ENCODE measurements around the gene PPP1R36.

The PPP1R36 gene

GRCh38 chr14:64634558-64634957 is 84.8 kb downstream of the PPP1R36 start:
- no peak overlapping the region for H2BK5ac ChIP-seq (ENCODE audit: low read length)
- peaks cover 0 to 7% (median 0%) of the 10 kb centered on the region in 3 experiments for H3K27me3 ChIP-seq (ENCODE audit: control insufficient read depth in 3 of 3, insufficient read depth in 3 of 3, low read depth in 1 of 3, low read length in 3 of 3)
- H3K4me1 ChIP-seq (ENCODE audit: control insufficient read depth in 2 of 2, insufficient read depth in 1 of 2, low read depth in 1 of 2, low read length in 2 of 2), result peaks cover under 1 to 7% of the 10 kb centered on the region in 2 donors
- no peak overlapping the region for H2BK120ac ChIP-seq (ENCODE audit: low read depth, low read length)
- no peak overlapping the region for H2BK15ac ChIP-seq (ENCODE audit: low read length)
- H3K18ac ChIP-seq (ENCODE audit: low read length), result no peak overlapping the region
- H3K4me3 ChIP-seq (ENCODE audit: low read length in 2 of 2), result no peak overlapping the region
- H3K36me3 ChIP-seq (replicated peaks in 1 of 2; ENCODE audit: control insufficient read depth in 2 of 2, insufficient read depth in 2 of 2, low read length in 2 of 2), result no peaks in the 10 kb centered on the region
- no peaks in the 10 kb centered on the region for H3K9me3 ChIP-seq (replicated peaks in 1 of 2; ENCODE audit: control insufficient read depth in 2 of 2, insufficient read depth in 1 of 2, low read depth in 1 of 2, low read length in 2 of 2)
- no peak overlapping the region for H2BK12ac ChIP-seq (ENCODE audit: low read length)
- no CpG with 5 or more reads among the region's 2 CpGs for WGBS, 2 donors (ENCODE audit: extremely low coverage in 2 of 2, insufficient read length in 2 of 2, insufficient replicate concordance in 1 of 2)
- H3K23ac ChIP-seq (ENCODE audit: low read depth, low read length, poor library complexity), result no peak overlapping the region
- H2AK5ac ChIP-seq (ENCODE audit: low read depth, low read length), result no peak overlapping the region
- no peak overlapping the region for H3K14ac ChIP-seq (ENCODE audit: low read length)
- no peak overlapping the region for H4K91ac ChIP-seq (ENCODE audit: low read depth, low read length, poor library complexity)
- no peak overlapping the region for H3K27ac ChIP-seq (replicated peaks; ENCODE audit: low read length)
- H4K8ac ChIP-seq (ENCODE audit: low read depth, low read length), result no peak overlapping the region
- H2AFZ ChIP-seq (ENCODE audit: low read length), result peak overlapping the region; percentile 15
- DNase-seq (ENCODE audit: low spot score), result no peak
- H3K79me1 ChIP-seq (ENCODE audit: low read depth, low read length), result no peaks in the 10 kb centered on the region
- H3K4me2 ChIP-seq (ENCODE audit: insufficient read depth, low read length, poor library complexity, severe bottlenecking), result no peak overlapping the region
- H3K4ac ChIP-seq (ENCODE audit: low read length), result no peak overlapping the region
- no peak overlapping the region for H3K9ac ChIP-seq (ENCODE audit: low read depth, low read length, poor library complexity)

GRCh38 chr14:64636208-64636979 is 86.6 kb downstream of the PPP1R36 start:
- H3K9ac ChIP-seq (ENCODE audit: low read depth, low read length, poor library complexity), result no peak overlapping the region
- WGBS, 2 donors (ENCODE audit: extremely low coverage in 2 of 2, insufficient read length in 2 of 2, insufficient replicate concordance in 1 of 2), result no CpG with 5 or more reads among the region's 19 CpGs

GRCh38 chr14:64636980-64637429 is 87.2 kb downstream of the PPP1R36 start:
- H3K4ac ChIP-seq (ENCODE audit: low read length), result no peak overlapping the region
- DNase-seq (ENCODE audit: low spot score), result no peak
- no peak overlapping the region for H3K4me3 ChIP-seq (ENCODE audit: low read length in 2 of 2)
- H3K27me3 ChIP-seq (ENCODE audit: control insufficient read depth in 3 of 3, insufficient read depth in 3 of 3, low read depth in 1 of 3, low read length in 3 of 3), result no peaks in the 10 kb centered on the region
- H2BK5ac ChIP-seq (ENCODE audit: low read length), result no peak overlapping the region
- H3K36me3 ChIP-seq (replicated peaks in 1 of 2; ENCODE audit: control insufficient read depth in 2 of 2, insufficient read depth in 2 of 2, low read length in 2 of 2), result no peaks in the 10 kb centered on the region
- peaks cover 3 to 11% of the 10 kb centered on the region in 2 donors for H3K4me1 ChIP-seq (ENCODE audit: control insufficient read depth in 2 of 2, insufficient read depth in 1 of 2, low read depth in 1 of 2, low read length in 2 of 2)
- peak overlapping the region; percentile 45 for H2AFZ ChIP-seq (ENCODE audit: low read length)
- no peak overlapping the region for H2BK120ac ChIP-seq (ENCODE audit: low read depth, low read length)
- H2AK5ac ChIP-seq (ENCODE audit: low read depth, low read length), result no peak overlapping the region
- H3K4me2 ChIP-seq (ENCODE audit: insufficient read depth, low read length, poor library complexity, severe bottlenecking), result no peak overlapping the region
- no peak overlapping the region for H2BK12ac ChIP-seq (ENCODE audit: low read length)
- no peaks in the 10 kb centered on the region for H3K9me3 ChIP-seq (replicated peaks in 1 of 2; ENCODE audit: control insufficient read depth in 2 of 2, insufficient read depth in 1 of 2, low read depth in 1 of 2, low read length in 2 of 2)
- no peak overlapping the region for H3K9ac ChIP-seq (ENCODE audit: low read depth, low read length, poor library complexity)
- H4K8ac ChIP-seq (ENCODE audit: low read depth, low read length), result no peak overlapping the region
- WGBS, 2 donors (ENCODE audit: extremely low coverage in 2 of 2, insufficient read length in 2 of 2, insufficient replicate concordance in 1 of 2), result no CpG with 5 or more reads among the region's 2 CpGs
- H2BK15ac ChIP-seq (ENCODE audit: low read length), result no peak overlapping the region
- no peak overlapping the region for H3K18ac ChIP-seq (ENCODE audit: low read length)
- no peak overlapping the region for H4K91ac ChIP-seq (ENCODE audit: low read depth, low read length, poor library complexity)
- no peaks in the 10 kb centered on the region for H3K79me1 ChIP-seq (ENCODE audit: low read depth, low read length)
- no peak overlapping the region for H3K27ac ChIP-seq (replicated peaks; ENCODE audit: low read length)
- H3K23ac ChIP-seq (ENCODE audit: low read depth, low read length, poor library complexity), result no peak overlapping the region
- H3K14ac ChIP-seq (ENCODE audit: low read length), result no peak overlapping the region

More at GRCh38 chr14:64636208-64636979, 86.6 kb downstream of the PPP1R36 start:
- Histone ChIP-seq H3K4me3 (ENCODE audit: low read length in 2 of 2) (no peak overlapping the region), H4K91ac (ENCODE audit: low read depth, low read length, poor library complexity) (no peak overlapping the region), H3K27ac (replicated peaks; ENCODE audit: low read length) (no peak overlapping the region), H2AFZ (ENCODE audit: low read length) (peak overlapping the region; percentile 83), H3K4me2 (ENCODE audit: insufficient read depth, low read length, poor library complexity, severe bottlenecking) (no peak overlapping the region), H2AK5ac (ENCODE audit: low read depth, low read length) (no peak overlapping the region), H2BK5ac (ENCODE audit: low read length) (no peak overlapping the region), H3K4ac (ENCODE audit: low read length) (no peak overlapping the region), H3K36me3 (replicated peaks in 1 of 2; ENCODE audit: control insufficient read depth in 2 of 2, insufficient read depth in 2 of 2, low read length in 2 of 2) (no peaks in the 10 kb centered on the region), H3K4me1 (ENCODE audit: control insufficient read depth in 2 of 2, insufficient read depth in 1 of 2, low read depth in 1 of 2, low read length in 2 of 2) (peaks cover 3 to 11% of the 10 kb centered on the region in 2 donors), H3K23ac (ENCODE audit: low read depth, low read length, poor library complexity) (no peak overlapping the region), H3K18ac (ENCODE audit: low read length) (peak overlapping the region; percentile 79), H2BK12ac (ENCODE audit: low read length) (no peak overlapping the region), H2BK120ac (ENCODE audit: low read depth, low read length) (no peak overlapping the region), H4K8ac (ENCODE audit: low read depth, low read length) (no peak overlapping the region), H3K14ac (ENCODE audit: low read length) (no peak overlapping the region), H3K9me3 (replicated peaks in 1 of 2; ENCODE audit: control insufficient read depth in 2 of 2, insufficient read depth in 1 of 2, low read depth in 1 of 2, low read length in 2 of 2) (no peaks in the 10 kb centered on the region), H3K79me1 (ENCODE audit: low read depth, low read length) (no peaks in the 10 kb centered on the region), H2BK15ac (ENCODE audit: low read length) (peak overlapping the region; percentile 68), H3K27me3 (ENCODE audit: control insufficient read depth in 3 of 3, insufficient read depth in 3 of 3, low read depth in 1 of 3, low read length in 3 of 3) (no peaks in the 10 kb centered on the region)
- DNase-seq (ENCODE audit: low spot score), result peak; percentile 63

- H3K27ac ChIP-seq (replicated peaks; ENCODE audit: low read length), result no peak overlapping the region
- no CpG with 5 or more reads among the region's 9 CpGs for WGBS, 2 donors (ENCODE audit: extremely low coverage in 2 of 2, insufficient read length in 2 of 2, insufficient replicate concordance in 1 of 2)
- H3K4me2 ChIP-seq (ENCODE audit: insufficient read depth, low read length, poor library complexity, severe bottlenecking), result no peak overlapping the region
- no peak overlapping the region for H3K18ac ChIP-seq (ENCODE audit: low read length)
- H3K23ac ChIP-seq (ENCODE audit: low read depth, low read length, poor library complexity), result no peak overlapping the region
- no peak overlapping the region for H2AFZ ChIP-seq (ENCODE audit: low read length)
- H4K8ac ChIP-seq (ENCODE audit: low read depth, low read length), result no peak overlapping the region
- no peak overlapping the region for H2BK15ac ChIP-seq (ENCODE audit: low read length)
- H2AK5ac ChIP-seq (ENCODE audit: low read depth, low read length), result no peak overlapping the region
- H3K9me3 ChIP-seq (replicated peaks in 1 of 2; ENCODE audit: control insufficient read depth in 2 of 2, insufficient read depth in 1 of 2, low read depth in 1 of 2, low read length in 2 of 2), result no peaks in the 10 kb centered on the region
- no peak overlapping the region for H2BK5ac ChIP-seq (ENCODE audit: low read length)
- no peaks in the 10 kb centered on the region for H3K36me3 ChIP-seq (replicated peaks in 1 of 2; ENCODE audit: control insufficient read depth in 2 of 2, insufficient read depth in 2 of 2, low read length in 2 of 2)
- H3K4me3 ChIP-seq (ENCODE audit: low read length in 2 of 2), result no peak overlapping the region
- no peak overlapping the region for H2BK12ac ChIP-seq (ENCODE audit: low read length)
- peaks cover 3 to 11% of the 10 kb centered on the region in 2 donors for H3K4me1 ChIP-seq (ENCODE audit: control insufficient read depth in 2 of 2, insufficient read depth in 1 of 2, low read depth in 1 of 2, low read length in 2 of 2)
- H3K9ac ChIP-seq (ENCODE audit: low read depth, low read length, poor library complexity), result no peak overlapping the region
- no peak overlapping the region for H2BK120ac ChIP-seq (ENCODE audit: low read depth, low read length)
- H3K4ac ChIP-seq (ENCODE audit: low read length), result no peak overlapping the region
- no peaks in the 10 kb centered on the region for H3K27me3 ChIP-seq (ENCODE audit: control insufficient read depth in 3 of 3, insufficient read depth in 3 of 3, low read depth in 1 of 3, low read length in 3 of 3)
- no peak overlapping the region for H4K91ac ChIP-seq (ENCODE audit: low read depth, low read length, poor library complexity)
- no peak overlapping the region for H3K14ac ChIP-seq (ENCODE audit: low read length)
- H3K79me1 ChIP-seq (ENCODE audit: low read depth, low read length), result no peaks in the 10 kb centered on the region
- DNase-seq (ENCODE audit: low spot score), result no peak
Measured at GRCh38 chr14:64637735-64638473, 88.1 kb downstream of the PPP1R36 start.
